Skeletal muscle tissue (tissue), 5 donors: ENCODE results near the gene DRAM2. TPM values are rescaled to one million over a fixed set of nuclear protein-coding genes. Genes with fewer than 3 reads are reported as not detected.
"Not testable (repeated sequence)": the region's sequence is repeated elsewhere in the genome, so short reads cannot be mapped to it uniquely, and the experiment has no call there.

Experiments
- H3K27ac ChIP-seq: one replicate; pipeline ENCODE4 v1.7.0; 2013; ENCODE audit warnings: mild to moderate bottlenecking, low read depth, low read length, inconsistent platforms
- H3K27me3 ChIP-seq, 3 donors: one replicate each; pipeline ENCODE4 v1.7.0; 2013; ENCODE audit warnings: low read length in 3 of 3; ENCODE audit not compliant: control insufficient read depth in 3 of 3, insufficient read depth in 3 of 3
- H3K36me3 ChIP-seq, 3 donors: one replicate each; pipeline ENCODE4 v1.7.0; 2013; ENCODE audit warnings: low read length in 3 of 3; ENCODE audit not compliant: control insufficient read depth in 3 of 3, insufficient read depth in 3 of 3
- H3K4me1 ChIP-seq, 3 donors: one replicate each; pipeline ENCODE4 v1.7.0; 2013; ENCODE audit warnings: low read length in 3 of 3, mild to moderate bottlenecking in 3 of 3; ENCODE audit not compliant: control insufficient read depth in 3 of 3, insufficient read depth in 3 of 3
- H3K4me3 ChIP-seq, 3 donors: one replicate each; pipeline ENCODE4 v1.7.0; 2013; ENCODE audit warnings: low read length in 3 of 3
- H3K9ac ChIP-seq, 3 donors: one replicate each; pipeline ENCODE4 v1.7.0; 2013; ENCODE audit warnings: low read length in 3 of 3, mild to moderate bottlenecking in 3 of 3, moderate library complexity in 2 of 3, low read depth in 1 of 3
- H3K9me3 ChIP-seq, 3 donors: one replicate each; pipeline ENCODE4 v1.7.0; 2013; ENCODE audit warnings: low read length in 3 of 3; ENCODE audit not compliant: control insufficient read depth in 3 of 3
- small RNA-seq: library from RNA; depleted of rRNA; stranded (forward); fragments of <200 nt; gene quantifications from one replicate; pipeline ENCODE3, GENCODE V24; 2014
- total RNA-seq: library from RNA; depleted of rRNA; stranded (reverse); fragments of >200 nt; gene quantifications from one replicate; pipeline ENCODE4 v1.2.3, GENCODE V29; 2014
- donor health status: Osteomylitis.

The DRAM2 gene
- total RNA-seq, 1 donor from 2014 or later = 38.1 TPM

DNA sequence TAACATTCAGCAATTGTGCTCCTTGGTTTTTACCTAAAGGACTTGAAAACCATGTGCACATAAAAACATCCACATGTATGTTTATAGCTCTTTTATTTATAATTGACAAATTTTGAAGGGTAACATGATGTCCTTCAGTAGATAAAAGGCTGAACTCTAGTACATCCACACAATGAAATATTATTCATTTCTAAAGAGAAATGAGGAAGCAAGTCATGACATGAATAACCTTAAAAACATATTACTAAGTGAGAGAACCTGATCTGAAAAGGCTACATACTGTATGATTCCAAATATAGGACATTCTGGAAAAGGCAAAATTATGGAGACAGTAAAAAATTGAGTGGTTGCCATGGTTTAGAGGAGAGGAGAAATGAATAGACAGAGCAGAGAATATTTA is 50.3 kb downstream of the DRAM2 start:
- H3K9me3 ChIP-seq = peaks cover 0 to 3% (median 0%) of the 10 kb centered on the region in 3 donors
- no peaks in the 10 kb centered on the region for H3K36me3 ChIP-seq
- no peak overlapping the region for H3K27ac ChIP-seq
- no peaks in the 10 kb centered on the region for H3K27me3 ChIP-seq
- no peak overlapping the region for H3K4me3 ChIP-seq
- H3K4me1 ChIP-seq = no peaks in the 10 kb centered on the region
- no peak overlapping the region for H3K9ac ChIP-seq

DNA sequence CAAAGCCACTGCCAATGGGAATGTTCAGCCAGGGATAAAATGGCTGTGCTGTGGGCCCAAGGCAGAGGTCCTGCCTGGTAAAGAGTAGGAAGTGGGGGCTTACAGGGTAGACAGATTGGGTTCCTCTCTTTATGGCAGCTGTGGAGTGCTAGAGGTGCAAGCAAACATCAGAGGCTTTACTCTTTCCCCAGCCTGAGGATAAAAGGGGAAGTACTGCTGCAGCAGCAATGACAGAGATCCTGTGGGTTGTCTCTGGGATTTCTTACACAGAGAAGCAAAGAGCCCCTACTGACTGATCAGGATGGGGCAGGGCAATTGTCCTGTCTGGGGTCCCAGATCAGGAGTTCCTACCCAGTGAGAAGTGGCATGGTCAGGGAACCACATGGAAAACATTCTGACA is 54.2 kb downstream of the DRAM2 start:
- Histone ChIP-seq H3K4me3 (no peak overlapping the region), H3K9me3 (peaks cover 0 to 3% (median 0%) of the 10 kb centered on the region in 3 donors), H3K27ac (no peak overlapping the region), H3K27me3 (no peaks in the 10 kb centered on the region), H3K9ac (no peak overlapping the region), H3K36me3 (no peaks in the 10 kb centered on the region), H3K4me1 (no peaks in the 10 kb centered on the region)

DNA sequence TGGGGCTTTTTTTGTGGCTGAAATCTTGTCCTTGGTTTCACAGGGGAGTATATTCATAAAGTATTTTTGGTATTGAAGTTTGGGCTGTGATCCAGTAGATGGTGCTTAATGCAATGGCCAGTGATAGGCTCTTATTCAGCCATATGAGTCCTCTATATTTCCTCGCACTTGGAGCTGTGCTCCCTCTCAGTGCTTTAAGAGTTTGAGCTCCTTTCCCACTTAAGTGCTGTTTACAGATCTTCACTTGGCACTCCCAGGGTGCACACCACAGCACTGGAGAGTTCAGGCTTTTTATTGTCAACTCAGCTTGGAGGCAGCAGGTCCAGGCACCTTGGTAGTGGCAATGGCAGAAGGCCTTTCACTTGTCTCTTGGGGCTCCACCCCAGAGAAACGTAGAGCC is 54.9 kb downstream of the DRAM2 start:
- Histone ChIP-seq H3K36me3 (no peaks in the 10 kb centered on the region), H3K9ac (no peak overlapping the region), H3K27me3 (no peaks in the 10 kb centered on the region), H3K9me3 (no peaks in the 10 kb centered on the region), H3K4me1 (no peaks in the 10 kb centered on the region), H3K4me3 (no peak overlapping the region), H3K27ac (no peak overlapping the region)

DNA sequence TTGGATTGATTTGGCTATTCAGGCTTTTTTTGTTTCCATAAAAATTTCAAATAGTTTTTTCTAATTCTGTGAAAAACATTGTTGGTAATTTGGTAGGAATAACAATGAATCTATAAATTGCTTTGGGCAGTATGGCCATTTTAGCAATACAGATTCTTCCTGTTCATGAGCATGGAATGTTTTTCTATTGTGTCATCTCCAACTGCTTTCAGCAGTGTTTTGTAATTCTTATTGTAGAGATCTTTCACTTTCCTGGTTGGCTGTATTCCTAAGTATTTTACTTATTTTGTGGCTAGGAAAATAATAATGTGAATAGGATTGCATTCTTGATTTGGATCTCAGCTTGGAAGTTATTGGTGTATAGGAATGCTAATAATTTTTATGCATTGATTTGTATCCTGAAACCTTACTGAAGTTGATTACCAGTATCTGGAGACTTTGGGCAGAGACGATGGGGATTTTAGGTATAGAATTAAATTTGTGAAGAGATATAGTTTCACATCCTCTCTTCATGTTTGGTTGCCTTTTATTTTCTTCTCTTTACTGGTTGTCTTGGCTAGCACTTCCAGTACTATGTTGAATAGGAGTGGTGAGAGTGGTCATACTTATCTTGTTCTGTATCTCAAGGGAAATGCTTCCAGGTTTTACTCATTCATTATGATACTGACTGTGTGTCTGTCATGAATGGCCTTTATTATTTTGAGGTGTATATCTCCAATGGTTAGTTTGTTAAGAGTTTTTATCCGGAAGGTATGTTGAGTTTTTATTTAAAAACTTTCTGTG is 57.3 kb downstream of the DRAM2 start:
- H3K27ac ChIP-seq = no peak overlapping the region
- no peak overlapping the region for H3K9ac ChIP-seq
- H3K27me3 ChIP-seq = no peaks in the 10 kb centered on the region
- H3K4me1 ChIP-seq = no peaks in the 10 kb centered on the region
- H3K4me3 ChIP-seq = no peak overlapping the region
- H3K9me3 ChIP-seq = no peaks in the 10 kb centered on the region
- no peaks in the 10 kb centered on the region for H3K36me3 ChIP-seq

- not testable (repeated sequence) for H3K27ac ChIP-seq, H3K4me3 ChIP-seq, H3K36me3 ChIP-seq, H3K4me1 ChIP-seq, H3K9me3 ChIP-seq, H3K27me3 ChIP-seq, H3K9ac ChIP-seq
Measured at GRCh38 chr1:111079329-111079728, 60.6 kb downstream of the DRAM2 start.

DNA sequence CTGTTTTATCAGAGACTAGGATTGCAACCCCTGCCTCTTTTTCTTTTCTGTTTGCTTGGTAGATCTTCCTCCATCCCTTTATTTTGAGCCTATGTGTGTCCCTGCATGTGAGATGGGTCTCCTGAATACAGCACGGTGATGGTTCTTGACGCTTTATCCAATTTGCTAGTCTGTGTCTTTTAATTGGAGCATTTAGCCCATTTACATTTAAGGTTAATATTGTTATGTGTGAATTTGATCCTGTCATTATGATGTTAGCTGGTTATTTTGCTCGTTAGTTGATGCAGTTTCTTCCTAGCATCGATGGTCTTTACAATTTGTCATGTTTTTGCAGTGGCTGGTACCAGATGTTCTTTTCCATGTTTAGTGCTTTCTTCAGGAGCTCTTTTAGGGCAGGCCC is 62.6 kb downstream of the DRAM2 start:
- not testable (repeated sequence) for H3K9me3 ChIP-seq, H3K36me3 ChIP-seq, H3K4me1 ChIP-seq

More for the DNA sequence above, 62.6 kb downstream of the DRAM2 start:
- H3K27ac ChIP-seq, H3K9ac ChIP-seq, H3K27me3 ChIP-seq, H3K4me3 ChIP-seq: not testable (repeated sequence)

Small RNA genes lying within 50 kb of the gene (small RNA-seq; reads per million reads assigned to genes)
- gene AL355816.1 = not detected

Other genes with a start within 250 kb of the DRAM2 start
- 3.7 TPM for gene LRIF1, start 176.2 kb downstream of the DRAM2 start, total RNA-seq
- gene CEPT1, start 130 bp upstream of the DRAM2 start, total RNA-seq = 54.3 TPM
- gene DENND2D, start 60.6 kb upstream of the DRAM2 start, total RNA-seq = 3.7 TPM
- gene CHI3L2, start 87.6 kb upstream of the DRAM2 start, total RNA-seq = 1.0 TPM
- gene CHIA, start 150.8 kb upstream of the DRAM2 start, total RNA-seq = not detected